Epithelial cell of proximal tubule (primary cell): ENCODE measurements around the gene ZCCHC14. TPM values are rescaled to one million over a fixed set of nuclear protein-coding genes. Genes with fewer than 3 reads are reported as not detected.
"Not testable (repeated sequence)": the region's sequence is repeated elsewhere in the genome, so short reads cannot be mapped to it uniquely, and the experiment has no call there.

Source experiments
- DNase-seq: peaks from one replicate; pipeline ENCODE4 v3.0.0-alpha.2; 2011; ENCODE audit warnings: low read depth
- H3K4me3 ChIP-seq: 2 replicates; pipeline ENCODE4 v1.5.1; 2011; ENCODE audit warnings: low read depth, mild to moderate bottlenecking, low read length
- total RNA-seq: library from RNA; depleted of rRNA; stranded (reverse); fragments of >200 nt; gene quantifications from 2 replicates; pipeline ENCODE4 v1.2.3, GENCODE V29; 2015
- TF ChIP-seq, protein P1 (sequence below): conservative IDR thresholded peaks from 2 replicates; pipeline ENCODE4 v1.5.1; 2012; ENCODE audit warnings: low read depth, mild to moderate bottlenecking, low read length

ZCCHC14 gene
- total RNA-seq, 1 donor from 2014 or later, result 11.8 TPM

DNA sequence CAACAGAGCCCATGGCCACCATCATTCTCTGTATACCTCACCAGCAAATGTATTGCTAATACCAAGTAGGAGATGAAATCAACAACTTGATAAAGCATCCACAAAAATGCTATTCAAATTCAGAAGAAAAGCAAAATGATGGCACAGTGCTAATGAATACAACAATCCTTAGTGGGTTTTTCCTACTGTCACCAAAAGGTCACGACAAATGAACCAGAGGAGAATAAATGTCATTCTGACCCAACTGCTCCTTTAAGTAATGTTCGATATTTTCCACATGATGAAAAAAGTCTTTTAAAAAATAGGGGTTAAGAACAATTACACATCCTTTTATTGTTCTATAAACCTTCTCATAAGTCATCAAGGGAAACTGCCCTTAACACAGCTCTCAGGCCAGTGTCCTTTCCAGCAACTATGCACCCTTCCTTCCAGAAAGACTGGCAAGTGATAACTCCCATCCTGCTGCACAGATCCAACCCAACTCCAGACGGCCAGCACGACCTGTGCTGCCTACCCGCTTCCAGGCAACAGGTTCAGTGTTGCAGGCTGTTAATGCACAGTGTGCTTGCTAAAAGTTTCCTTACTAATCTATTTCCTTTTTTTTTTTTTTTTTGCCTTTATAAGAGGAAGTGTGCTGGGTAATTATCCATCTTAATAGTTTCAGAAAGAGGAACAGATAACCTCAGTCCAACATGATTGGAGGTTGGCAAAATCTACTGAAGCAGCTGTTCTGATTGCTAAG lies 124.6 kb downstream of the ZCCHC14 start:
- no peak for DNase-seq
- TF ChIP-seq, protein P1, sequence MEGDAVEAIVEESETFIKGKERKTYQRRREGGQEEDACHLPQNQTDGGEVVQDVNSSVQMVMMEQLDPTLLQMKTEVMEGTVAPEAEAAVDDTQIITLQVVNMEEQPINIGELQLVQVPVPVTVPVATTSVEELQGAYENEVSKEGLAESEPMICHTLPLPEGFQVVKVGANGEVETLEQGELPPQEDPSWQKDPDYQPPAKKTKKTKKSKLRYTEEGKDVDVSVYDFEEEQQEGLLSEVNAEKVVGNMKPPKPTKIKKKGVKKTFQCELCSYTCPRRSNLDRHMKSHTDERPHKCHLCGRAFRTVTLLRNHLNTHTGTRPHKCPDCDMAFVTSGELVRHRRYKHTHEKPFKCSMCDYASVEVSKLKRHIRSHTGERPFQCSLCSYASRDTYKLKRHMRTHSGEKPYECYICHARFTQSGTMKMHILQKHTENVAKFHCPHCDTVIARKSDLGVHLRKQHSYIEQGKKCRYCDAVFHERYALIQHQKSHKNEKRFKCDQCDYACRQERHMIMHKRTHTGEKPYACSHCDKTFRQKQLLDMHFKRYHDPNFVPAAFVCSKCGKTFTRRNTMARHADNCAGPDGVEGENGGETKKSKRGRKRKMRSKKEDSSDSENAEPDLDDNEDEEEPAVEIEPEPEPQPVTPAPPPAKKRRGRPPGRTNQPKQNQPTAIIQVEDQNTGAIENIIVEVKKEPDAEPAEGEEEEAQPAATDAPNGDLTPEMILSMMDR, result no peak
- no peak overlapping the region for H3K4me3 ChIP-seq

DNA sequence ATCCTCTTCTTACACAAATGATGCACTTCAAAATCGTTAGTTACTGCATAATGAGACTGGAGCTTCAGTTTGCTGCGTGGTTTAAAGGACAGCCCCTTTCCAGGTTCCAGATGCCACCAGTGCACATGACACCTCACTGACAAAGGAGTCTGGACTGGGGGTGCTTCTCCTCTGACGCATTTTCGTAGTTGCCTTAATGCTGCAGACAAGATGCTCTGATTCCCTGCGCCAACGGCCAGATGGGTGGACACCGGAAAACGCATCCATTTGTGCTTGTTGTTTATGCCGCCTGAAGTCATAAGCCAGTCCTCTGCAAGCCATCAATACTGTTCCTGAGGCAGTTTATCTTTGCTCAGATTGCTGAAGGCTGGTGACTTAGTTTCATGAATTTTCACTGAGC lies 125.3 kb downstream of the ZCCHC14 start:
- TF ChIP-seq, protein P1, result no peak
- no peak overlapping the region for H3K4me3 ChIP-seq
- DNase-seq, result no peak

DNA sequence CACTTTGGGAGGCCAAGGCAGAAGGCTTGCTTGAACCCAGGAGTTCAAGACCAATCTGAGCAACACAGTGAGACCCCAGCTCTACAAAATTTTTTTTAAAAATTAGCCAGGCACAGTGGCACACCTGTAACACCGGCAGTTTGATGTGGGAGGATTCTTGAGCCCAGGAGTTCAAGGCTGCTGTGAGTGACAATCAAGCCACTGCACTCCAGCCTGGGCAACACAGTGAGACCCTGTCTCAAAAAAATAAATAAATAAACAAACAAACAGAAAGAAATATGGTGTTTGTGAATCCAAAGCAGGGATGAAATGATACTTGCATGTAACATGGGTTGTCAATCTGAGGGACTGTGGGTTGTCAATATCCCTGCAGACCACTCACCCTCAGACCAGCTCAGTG lies 125.9 kb downstream of the ZCCHC14 start:
- no peak for DNase-seq
- H3K4me3 ChIP-seq, result no peak overlapping the region
- TF ChIP-seq, protein P1, result no peak

DNA sequence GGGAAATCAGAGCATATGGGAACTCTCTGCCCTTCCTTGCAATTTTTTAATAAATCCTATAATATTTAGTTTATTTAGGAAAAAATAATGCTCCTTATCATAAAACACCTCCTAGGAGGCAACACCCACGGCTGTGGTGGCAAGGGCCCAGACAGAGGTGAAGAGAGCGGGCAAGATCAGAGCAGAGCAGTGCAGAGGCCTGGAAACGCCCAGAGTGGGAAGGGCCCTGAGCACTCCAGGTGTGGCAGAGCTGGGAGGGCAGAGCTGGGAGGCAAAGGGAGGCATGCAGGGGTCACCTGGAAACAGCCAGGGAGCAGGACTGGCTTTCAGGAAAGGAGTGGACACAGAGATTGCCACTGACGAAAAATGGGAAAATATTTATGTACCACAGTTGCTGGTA lies 126.5 kb downstream of the ZCCHC14 start:
- no peak for DNase-seq
- TF ChIP-seq, protein P1, result no peak
- no peak overlapping the region for H3K4me3 ChIP-seq

DNA sequence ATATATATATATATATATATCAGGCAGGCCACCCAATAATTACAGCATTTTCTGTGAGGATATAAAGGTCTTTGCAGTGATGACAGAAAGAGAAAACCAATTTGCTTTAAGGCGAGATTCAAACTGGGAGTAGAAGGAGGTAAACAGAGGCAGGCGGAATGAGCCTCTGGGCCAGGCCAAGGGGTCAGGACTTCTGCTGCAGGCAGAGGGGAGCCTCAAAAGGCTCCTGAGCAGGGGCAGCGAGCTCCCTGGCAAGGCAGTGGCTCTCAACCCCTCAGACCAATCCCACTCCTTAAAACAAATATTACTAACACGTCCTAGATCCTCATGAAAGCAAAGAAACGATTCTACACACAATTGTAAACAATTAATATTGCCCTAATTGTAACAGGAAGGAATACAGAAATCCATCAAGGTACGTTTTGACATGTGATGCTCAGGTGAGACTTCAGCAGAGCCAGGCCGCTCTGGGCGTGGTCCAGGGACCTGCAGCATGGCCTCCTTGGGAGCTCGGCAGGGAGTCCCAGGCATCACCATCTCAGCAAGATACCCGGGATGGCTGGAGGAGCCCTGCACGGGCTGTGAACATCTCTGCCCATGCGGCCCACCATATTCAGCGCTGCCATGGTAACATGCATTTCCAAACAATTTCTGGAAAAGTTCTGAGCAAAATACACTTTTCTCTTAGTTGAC lies 127.7 kb downstream of the ZCCHC14 start:
- TF ChIP-seq, protein P1, result no peak
- DNase-seq, result no peak
- H3K4me3 ChIP-seq, result no peak overlapping the region

DNA sequence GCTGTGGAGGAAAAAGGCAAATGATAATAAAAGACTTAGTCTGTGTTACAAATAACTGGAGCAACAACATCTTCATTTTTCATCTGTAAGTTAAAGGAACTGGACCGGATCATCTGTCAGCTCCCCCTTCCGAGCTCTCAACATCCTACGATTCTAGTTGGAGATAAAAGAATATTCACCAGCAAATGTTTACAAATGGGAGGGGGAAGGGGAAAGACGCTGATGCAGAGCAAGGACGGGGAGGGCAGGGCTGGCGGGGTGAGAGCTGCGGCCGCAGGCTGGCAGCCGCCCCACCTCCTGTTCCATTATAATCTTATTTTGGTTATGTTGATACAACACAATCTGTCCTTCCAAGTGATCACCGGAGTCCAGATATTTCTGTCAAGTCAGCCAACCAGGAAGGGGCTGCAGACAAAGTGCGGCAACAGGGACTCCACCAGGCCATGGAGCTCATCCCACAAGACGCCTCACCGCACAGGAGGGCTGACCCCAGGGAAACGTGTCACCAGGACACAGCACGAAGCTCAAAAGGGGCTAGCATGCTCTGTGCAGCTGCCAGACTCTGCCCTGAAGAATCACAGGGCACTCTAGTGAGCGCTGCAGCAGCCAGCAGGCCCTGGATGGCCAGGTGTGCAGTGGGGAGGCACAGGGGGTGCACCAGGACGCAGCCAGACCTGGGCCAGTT lies 128.9 kb downstream of the ZCCHC14 start:
- no peak for DNase-seq
- H3K4me3 ChIP-seq, result no peak overlapping the region
- TF ChIP-seq, protein P1, result no peak

DNA sequence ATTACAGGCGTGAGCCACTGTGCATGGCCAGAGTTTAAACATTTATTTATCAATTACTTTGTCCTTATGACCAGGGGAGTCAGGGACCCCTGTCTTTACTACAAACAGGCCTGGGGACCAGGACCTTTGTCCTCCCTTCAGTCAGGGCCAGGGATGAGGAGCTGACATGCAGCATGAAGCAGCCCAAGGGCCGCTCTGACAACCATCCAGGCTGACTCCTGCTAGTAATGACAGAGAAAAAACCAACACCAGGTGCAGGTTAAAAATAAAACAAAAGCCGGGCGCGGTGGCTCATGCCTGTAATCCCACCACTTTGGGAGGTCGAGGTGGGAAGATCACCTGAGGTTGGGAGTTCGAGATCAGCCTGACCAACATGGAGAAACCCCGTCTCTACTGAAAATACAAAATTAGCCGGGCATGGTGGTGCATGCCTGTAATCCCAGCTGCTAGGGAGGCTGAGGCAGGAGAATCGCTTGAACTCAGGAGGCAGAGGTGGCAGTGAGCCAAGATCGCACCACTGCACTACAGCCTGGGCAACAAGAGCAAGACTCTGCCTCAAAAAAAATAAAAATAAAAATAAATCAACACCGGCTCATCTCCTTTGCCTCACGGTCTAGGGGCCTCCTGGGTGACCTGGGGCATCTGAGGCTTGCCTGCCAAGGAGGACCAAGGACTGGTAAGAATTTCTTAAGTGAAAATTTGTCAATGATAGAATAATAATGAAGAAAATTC lies 129.8 kb downstream of the ZCCHC14 start:
- DNase-seq, H3K4me3 ChIP-seq: not testable (repeated sequence)
